Measurements from ENCODE around the gene ERVFRD-1.
"Not testable (repeated sequence)": the region's sequence is repeated elsewhere in the genome, so short reads cannot be mapped to it uniquely, and the experiment has no call there.

Gene ERVFRD-1

GRCh38 chr6:11092668-11093375 is 18.7 kb downstream of the ERVFRD-1 start:
- H3K36me3 ChIP-seq (replicated peaks): no peaks in the 10 kb centered on the region
- in situ Hi-C loops (cut with HindIII; ENCODE audit: low pct_ligation_motif_present, low sequenced_read_pairs): no loop called here
- H3K27ac ChIP-seq: peak overlapping the region; percentile 96
- DNase-seq: no peak
- H3K27me3 ChIP-seq (replicated peaks): no peaks in the 10 kb centered on the region
- peak overlapping the region; percentile 98 for H3K4me3 ChIP-seq (ENCODE audit: low read depth, low read length)
- TF ChIP-seq CTCF (IDR thresholded peaks at IDR 0.05; ENCODE audit: low read depth, low read length, missing control alignments): no peak

GRCh38 chr6:11091141-11091540 is 20.4 kb downstream of the ERVFRD-1 start:
- H3K4me3 ChIP-seq (ENCODE audit: low read depth, low read length); H3K27me3 ChIP-seq (replicated peaks); in situ Hi-C loops (cut with HindIII; ENCODE audit: low pct_ligation_motif_present, low sequenced_read_pairs); H3K27ac ChIP-seq; DNase-seq; H3K36me3 ChIP-seq (replicated peaks): not testable (repeated sequence)

GRCh38 chr6:11089695-11090094 is 21.8 kb downstream of the ERVFRD-1 start:
- Histone ChIP-seq H3K27me3 (replicated peaks) (no peaks in the 10 kb centered on the region), H3K27ac (no peak overlapping the region), H3K36me3 (replicated peaks) (no peaks in the 10 kb centered on the region), H3K4me3 (ENCODE audit: low read depth, low read length) (no peak overlapping the region)
- in situ Hi-C loops (cut with HindIII; ENCODE audit: low pct_ligation_motif_present, low sequenced_read_pairs): no loop called here
- no peak for TF ChIP-seq CTCF (IDR thresholded peaks at IDR 0.05; ENCODE audit: low read depth, low read length, missing control alignments)
- no peak for DNase-seq

GRCh38 chr6:11087141-11087812 is 24.2 kb downstream of the ERVFRD-1 start:
- in situ Hi-C loops (cut with HindIII; ENCODE audit: low pct_ligation_motif_present, low sequenced_read_pairs); H3K36me3 ChIP-seq (replicated peaks); H3K27me3 ChIP-seq (replicated peaks); H3K27ac ChIP-seq; H3K4me3 ChIP-seq (ENCODE audit: low read depth, low read length); DNase-seq: not testable (repeated sequence)

GRCh38 chr6:11085758-11086435 is 25.6 kb downstream of the ERVFRD-1 start:
- in situ Hi-C loops (cut with HindIII; ENCODE audit: low pct_ligation_motif_present, low sequenced_read_pairs): no loop called here

GRCh38 chr6:11083956-11084355 is 27.6 kb downstream of the ERVFRD-1 start:
- TF ChIP-seq CTCF (IDR thresholded peaks at IDR 0.05; ENCODE audit: low read depth, low read length, missing control alignments): no peak
- H3K27ac ChIP-seq: peak overlapping the region; percentile 9
- H3K4me3 ChIP-seq (ENCODE audit: low read depth, low read length): no peak overlapping the region
- DNase-seq: no peak
- H3K27me3 ChIP-seq (replicated peaks): no peaks in the 10 kb centered on the region
- in situ Hi-C loops (cut with HindIII; ENCODE audit: low pct_ligation_motif_present, low sequenced_read_pairs): no loop called here
- H3K36me3 ChIP-seq (replicated peaks): no peaks in the 10 kb centered on the region

More at GRCh38 chr6:11085758-11086435, 25.6 kb downstream of the ERVFRD-1 start:
- no peaks in the 10 kb centered on the region for H3K36me3 ChIP-seq (replicated peaks)
- peak overlapping the region; percentile 56 for H3K27ac ChIP-seq
- H3K4me3 ChIP-seq (ENCODE audit: low read depth, low read length): no peak overlapping the region
- no peaks in the 10 kb centered on the region for H3K27me3 ChIP-seq (replicated peaks)
- DNase-seq: peak; percentile 55
- TF ChIP-seq CTCF (IDR thresholded peaks at IDR 0.05; ENCODE audit: low read depth, low read length, missing control alignments): no peak

Data from brain microvascular endothelial cell (primary cell).